HPDE6-E6E7 (cell line): ENCODE results near the gene CEP112.
"Not testable (repeated sequence)": the region's sequence is repeated elsewhere in the genome, so short reads cannot be mapped to it uniquely, and the experiment has no call there.

Experiments
- DNase-seq: peaks from one replicate; pipeline ENCODE4 v3.0.0; 2011; ENCODE audit warnings: missing footprints; ENCODE audit errors: extremely low spot score

The CEP112 gene

GRCh38 chr17:66155055-66155454 is 36.9 kb downstream of the CEP112 start:
- not testable (repeated sequence) for DNase-seq

GRCh38 chr17:66152756-66153155 is 39.2 kb downstream of the CEP112 start:
- no peak for DNase-seq

GRCh38 chr17:66150708-66151107 is 41.2 kb downstream of the CEP112 start:
- DNase-seq, result no peak

- DNase-seq, result no peak
Measured at GRCh38 chr17:66149562-66149961, 42.4 kb downstream of the CEP112 start.

GRCh38 chr17:66146394-66146793 is 45.5 kb downstream of the CEP112 start:
- DNase-seq, result no peak

GRCh38 chr17:66143657-66144282 is 48.2 kb downstream of the CEP112 start:
- no peak for DNase-seq

- no peak for DNase-seq
Measured at GRCh38 chr17:66142428-66142827, 49.5 kb downstream of the CEP112 start.

GRCh38 chr17:66138120-66138519 is 53.8 kb downstream of the CEP112 start:
- DNase-seq, result no peak

GRCh38 chr17:66135896-66136295 is 56.0 kb downstream of the CEP112 start:
- no peak for DNase-seq

GRCh38 chr17:66135219-66135618 is 56.7 kb downstream of the CEP112 start:
- no peak for DNase-seq

- DNase-seq, result no peak
Measured at GRCh38 chr17:66129759-66130158, 62.2 kb downstream of the CEP112 start.

- no peak for DNase-seq
Measured at GRCh38 chr17:66126231-66126630, 65.7 kb downstream of the CEP112 start.

- no peak for DNase-seq
Measured at GRCh38 chr17:66123163-66123562, 68.8 kb downstream of the CEP112 start.

GRCh38 chr17:66115246-66115645 is 76.7 kb downstream of the CEP112 start:
- DNase-seq, result no peak

GRCh38 chr17:66114609-66115008 is 77.3 kb downstream of the CEP112 start:
- no peak for DNase-seq

GRCh38 chr17:66107731-66108130 is 84.2 kb downstream of the CEP112 start:
- DNase-seq, result no peak

- DNase-seq, result no peak
Measured at GRCh38 chr17:66098040-66098439, 93.9 kb downstream of the CEP112 start.

GRCh38 chr17:66094727-66095126 is 97.2 kb downstream of the CEP112 start:
- DNase-seq, result no peak

GRCh38 chr17:66091445-66092080 is 100.4 kb downstream of the CEP112 start:
- no peak for DNase-seq

GRCh38 chr17:66089764-66090163 is 102.2 kb downstream of the CEP112 start:
- no peak for DNase-seq

- no peak for DNase-seq
Measured at GRCh38 chr17:66088173-66088572, 103.8 kb downstream of the CEP112 start.

GRCh38 chr17:66087073-66087472 is 104.9 kb downstream of the CEP112 start:
- no peak for DNase-seq

- no peak for DNase-seq
Measured at GRCh38 chr17:66085221-66085620, 106.7 kb downstream of the CEP112 start.

- DNase-seq, result not testable (repeated sequence)
Measured at GRCh38 chr17:66080670-66081069, 111.3 kb downstream of the CEP112 start.
